Activated CD8-positive, alpha-beta memory T cell treated with anti-CD3 and anti-CD28 coated beads, Interleukin-2, amount 10 ng/mL, durations not matched to agents 7 days and 5 days (primary cell): ENCODE results near the gene NLGN4Y. TPM values are rescaled to one million over a fixed set of nuclear protein-coding genes. Genes with fewer than 3 reads are reported as not detected.

Experiments used
- ATAC-seq: fragments of 150-1000 bp; cut with Tn5 transposase; one replicate; pipeline ENCODE4 v1.10.0; 2021; ENCODE audit warnings: moderate library complexity
- CTCF ChIA-PET: fragments of 350-600 bp; sonication (Branson Sonifier 250); formaldehyde crosslinking; loops from one replicate; lab custom pipeline; 2021; ENCODE audit warnings: antibody characterized with exemption; lab: Charles Lee
- DNase-seq: peaks from one replicate; pipeline ENCODE4 v3.0.0-alpha.2; 2020
- H3K27ac Mint-ChIP-seq: one replicate; pipeline ENCODE4 v1.8.0; 2021; ENCODE audit warnings: mild to moderate bottlenecking, mixed read lengths
- H3K27me3 Mint-ChIP-seq: one replicate; pipeline ENCODE4 v1.8.0; 2021; ENCODE audit warnings: mixed read lengths
- H3K36me3 Mint-ChIP-seq: one replicate; pipeline ENCODE4 v1.8.0; 2021; ENCODE audit warnings: mild to moderate bottlenecking, mixed read lengths
- H3K4me1 Mint-ChIP-seq: one replicate; pipeline ENCODE4 v1.8.0; 2021; ENCODE audit warnings: mixed read lengths
- H3K4me3 Mint-ChIP-seq: one replicate; pipeline ENCODE4 v1.8.0; 2021; ENCODE audit warnings: mild to moderate bottlenecking, moderate library complexity, mixed read lengths
- H3K9me3 Mint-ChIP-seq: one replicate; pipeline ENCODE4 v1.8.0; 2022; ENCODE audit warnings: low read depth, mixed read lengths
- total RNA-seq, 2 experiments: library from RNA; stranded (reverse); gene quantifications; one replicate each; pipeline ENCODE4 v1.2.3, GENCODE V29; 2021

The NLGN4Y gene
- total RNA-seq, 2 experiments from 2014 or later = 1.6 to 2.2 TPM

DNA sequence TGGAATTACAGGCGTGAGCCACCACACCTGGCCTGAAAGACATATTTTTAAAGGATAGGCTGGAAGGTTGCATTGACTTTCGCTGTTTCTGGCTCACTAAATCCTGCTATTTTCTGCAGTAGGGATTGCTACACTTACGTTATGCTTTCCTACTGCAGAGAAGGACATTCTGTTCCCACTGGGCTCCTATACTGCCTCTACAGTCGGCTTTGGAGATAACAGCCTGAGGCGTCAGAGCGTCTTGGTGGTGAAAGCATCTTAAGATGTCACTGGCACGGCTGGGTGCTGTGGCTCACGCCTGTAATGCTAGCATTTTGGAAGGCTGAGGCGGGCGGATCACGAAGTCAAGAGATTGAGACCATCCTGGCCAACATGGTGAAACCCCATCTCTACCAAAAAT is 77.0 kb downstream of the NLGN4Y start:
- no peaks in the 10 kb centered on the region for H3K9me3 Mint-ChIP-seq
- no peaks in the 10 kb centered on the region for H3K4me1 Mint-ChIP-seq
- ATAC-seq (no peak), DNase-seq (no peak)
- no peaks in the 10 kb centered on the region for H3K36me3 Mint-ChIP-seq
- CTCF ChIA-PET = no interaction called here
- no peaks in the 10 kb centered on the region for H3K27me3 Mint-ChIP-seq
- no peak overlapping the region for H3K4me3 Mint-ChIP-seq
- H3K27ac Mint-ChIP-seq = no peak overlapping the region

DNA sequence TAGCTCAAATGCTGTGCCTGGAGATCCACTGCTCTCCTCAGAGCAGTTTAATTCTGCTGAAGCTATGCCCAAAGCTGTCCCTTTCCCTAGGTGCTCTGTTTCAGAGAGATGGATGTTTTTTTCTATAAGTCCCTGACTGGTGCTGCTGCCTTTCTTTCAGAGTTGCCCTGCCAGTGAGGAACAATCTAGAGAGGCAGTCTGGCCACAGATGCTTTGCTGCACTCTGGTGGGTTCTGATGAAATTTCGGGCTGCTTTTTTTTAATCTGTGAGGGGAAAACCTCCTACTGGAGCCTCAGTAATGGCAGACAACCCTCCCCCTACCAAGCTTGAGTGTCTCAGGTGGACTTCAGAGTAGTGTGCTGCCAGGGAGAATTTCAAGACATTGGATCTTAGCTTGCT is 93.3 kb downstream of the NLGN4Y start:
- Mint-ChIP-seq H3K4me3 (no peak overlapping the region), H3K27me3 (no peaks in the 10 kb centered on the region), H3K9me3 (no peaks in the 10 kb centered on the region), H3K27ac (no peak overlapping the region), H3K4me1 (no peaks in the 10 kb centered on the region), H3K36me3 (no peaks in the 10 kb centered on the region)
- CTCF ChIA-PET = no interaction called here
- ATAC-seq = no peak
- DNase-seq = no peak

DNA sequence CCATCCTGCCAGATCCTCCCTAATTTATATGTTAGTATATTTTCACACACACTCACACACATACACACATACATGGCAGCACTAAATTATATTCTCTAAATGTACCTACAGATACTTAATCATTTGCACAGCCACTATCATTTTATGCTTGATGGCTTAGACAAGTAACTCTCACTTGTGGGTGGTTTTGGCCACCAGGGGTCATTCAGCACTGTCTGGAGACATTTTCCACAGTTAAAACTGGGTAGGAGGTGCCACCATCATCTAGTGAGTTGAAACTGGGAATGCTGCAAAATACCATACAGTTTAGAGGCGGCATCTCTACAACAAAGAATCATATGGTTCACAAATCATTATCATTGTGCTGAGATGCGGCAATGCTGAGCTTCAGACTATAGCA is 94.2 kb downstream of the NLGN4Y start:
- Mint-ChIP-seq H3K4me3 (no peak overlapping the region), H3K4me1 (no peaks in the 10 kb centered on the region), H3K27ac (no peak overlapping the region), H3K36me3 (no peaks in the 10 kb centered on the region), H3K9me3 (no peaks in the 10 kb centered on the region), H3K27me3 (no peaks in the 10 kb centered on the region)
- CTCF ChIA-PET = no interaction called here
- ATAC-seq (no peak), DNase-seq (no peak)

DNA sequence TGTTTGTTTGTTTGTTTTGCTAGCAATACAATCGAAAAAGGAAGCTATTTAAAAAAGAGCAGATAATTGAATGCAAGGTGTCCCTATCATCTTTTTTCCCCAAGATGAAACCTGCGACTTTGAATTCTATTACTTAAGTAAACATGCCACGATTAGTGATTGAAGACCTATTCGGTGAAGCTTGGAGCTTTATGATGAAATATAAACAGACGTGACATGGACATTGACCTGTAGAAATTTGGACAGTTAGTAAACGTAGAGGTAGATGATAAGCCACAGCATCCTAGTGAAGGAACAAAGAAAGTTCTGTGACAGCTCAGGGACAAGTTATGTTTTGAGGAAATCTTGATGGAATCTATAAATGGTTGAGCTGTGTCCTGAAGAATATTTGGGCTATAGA is 103.9 kb downstream of the NLGN4Y start:
- no peak overlapping the region for H3K4me3 Mint-ChIP-seq

DNA sequence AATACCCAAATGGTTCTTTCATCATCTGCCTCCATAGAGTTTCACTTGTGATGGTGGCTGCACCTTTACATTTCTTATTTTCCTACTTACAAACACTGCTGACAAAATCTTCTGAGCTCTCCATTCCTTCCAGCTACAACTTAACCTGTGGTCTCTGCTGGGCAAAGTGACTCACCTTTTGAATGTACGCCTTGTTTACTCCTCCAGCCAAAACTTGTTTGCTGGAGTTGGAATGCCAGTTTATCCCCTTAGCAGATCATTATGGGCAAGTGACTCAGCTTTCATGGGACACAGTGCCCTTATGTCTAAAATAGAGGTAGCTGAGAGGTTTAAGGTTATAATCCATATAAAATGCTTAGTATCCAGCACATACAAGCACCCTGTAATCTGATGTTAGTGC is 107.3 kb downstream of the NLGN4Y start:
- DNase-seq (no peak), ATAC-seq (no peak)
- H3K4me3 Mint-ChIP-seq = no peak overlapping the region
- H3K27me3 Mint-ChIP-seq = no peaks in the 10 kb centered on the region
- no peaks in the 10 kb centered on the region for H3K4me1 Mint-ChIP-seq
- no peaks in the 10 kb centered on the region for H3K36me3 Mint-ChIP-seq
- CTCF ChIA-PET = no interaction called here
- H3K27ac Mint-ChIP-seq = no peak overlapping the region
- no peaks in the 10 kb centered on the region for H3K9me3 Mint-ChIP-seq

More for the DNA sequence above, 103.9 kb downstream of the NLGN4Y start:
- H3K36me3 Mint-ChIP-seq = no peaks in the 10 kb centered on the region
- peaks cover 2% of the 10 kb centered on the region for H3K9me3 Mint-ChIP-seq
- no peaks in the 10 kb centered on the region for H3K27me3 Mint-ChIP-seq
- CTCF ChIA-PET = no interaction called here
- H3K27ac Mint-ChIP-seq = no peak overlapping the region
- no peaks in the 10 kb centered on the region for H3K4me1 Mint-ChIP-seq
- DNase-seq = no peak
- no peak for ATAC-seq

DNA sequence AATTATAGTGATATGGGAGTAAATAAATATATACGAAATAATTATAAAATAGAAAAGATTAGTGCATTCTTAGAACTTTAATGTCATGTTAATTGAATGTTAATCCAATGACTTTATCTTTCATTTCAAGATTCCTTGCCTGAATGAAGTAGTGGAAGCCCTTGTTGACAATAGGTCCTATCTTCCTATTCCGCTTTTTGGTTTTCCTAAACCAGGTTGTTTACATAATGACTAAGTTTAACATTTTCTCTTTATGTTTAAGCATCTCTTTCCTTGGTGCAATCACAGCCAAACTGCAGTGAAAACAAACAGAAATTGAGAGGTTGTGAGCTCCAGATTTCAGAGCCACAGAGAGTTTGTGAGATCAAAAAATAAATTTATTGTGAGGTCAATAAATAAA is 109.4 kb downstream of the NLGN4Y start:
- no peak for DNase-seq
- Mint-ChIP-seq H3K27ac (no peak overlapping the region), H3K27me3 (no peaks in the 10 kb centered on the region), H3K9me3 (no peaks in the 10 kb centered on the region), H3K4me1 (no peaks in the 10 kb centered on the region), H3K4me3 (no peak overlapping the region), H3K36me3 (no peaks in the 10 kb centered on the region)
- ATAC-seq = no peak
- CTCF ChIA-PET = no interaction called here

DNA sequence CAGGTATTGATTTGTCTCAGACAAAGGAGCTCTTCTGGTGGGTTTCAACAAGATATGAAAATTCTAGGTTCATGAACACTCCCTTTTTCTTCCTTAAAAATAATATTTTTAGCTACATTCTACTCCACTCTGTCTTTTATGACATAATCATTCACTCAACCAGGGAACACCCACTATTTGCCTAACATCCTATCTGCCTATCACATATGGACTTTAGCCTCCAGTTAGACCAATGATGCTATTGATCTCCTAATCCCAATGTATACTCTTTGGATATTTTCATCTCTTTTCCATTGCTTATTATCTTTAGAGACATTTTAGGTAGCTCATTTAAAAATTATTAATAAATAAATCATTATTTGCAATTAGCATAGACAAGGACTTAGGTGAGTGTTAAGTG is 110.6 kb downstream of the NLGN4Y start:
- Mint-ChIP-seq H3K4me3 (no peak overlapping the region), H3K9me3 (no peaks in the 10 kb centered on the region), H3K4me1 (no peaks in the 10 kb centered on the region), H3K27me3 (no peaks in the 10 kb centered on the region), H3K36me3 (no peaks in the 10 kb centered on the region), H3K27ac (no peak overlapping the region)
- CTCF ChIA-PET = no interaction called here
- ATAC-seq = no peak
- no peak for DNase-seq

DNA sequence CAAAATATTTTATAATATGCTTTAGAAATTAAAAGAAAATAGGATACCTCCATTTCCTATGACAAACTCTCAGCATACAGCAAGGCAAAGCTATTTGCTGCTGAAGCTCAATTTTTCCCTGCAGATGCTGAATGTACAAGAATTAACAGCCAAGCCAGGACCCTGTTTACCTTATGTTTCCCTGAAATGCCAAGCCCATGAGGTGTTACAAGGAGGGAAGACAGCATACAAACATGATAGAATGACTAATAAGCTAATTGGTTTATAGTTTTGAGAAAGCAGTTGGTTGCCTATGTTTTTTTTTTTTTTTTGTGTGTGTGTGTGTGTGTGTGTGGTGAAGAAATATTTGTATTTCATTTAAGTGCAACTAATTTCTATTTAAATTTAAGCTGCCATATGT is 113.2 kb downstream of the NLGN4Y start:
- DNase-seq = no peak
- no peaks in the 10 kb centered on the region for H3K27me3 Mint-ChIP-seq
- CTCF ChIA-PET = no interaction called here
- H3K9me3 Mint-ChIP-seq = no peaks in the 10 kb centered on the region
- no peaks in the 10 kb centered on the region for H3K4me1 Mint-ChIP-seq
- H3K27ac Mint-ChIP-seq = no peak overlapping the region
- H3K4me3 Mint-ChIP-seq = no peak overlapping the region
- no peaks in the 10 kb centered on the region for H3K36me3 Mint-ChIP-seq
- no peak for ATAC-seq

DNA sequence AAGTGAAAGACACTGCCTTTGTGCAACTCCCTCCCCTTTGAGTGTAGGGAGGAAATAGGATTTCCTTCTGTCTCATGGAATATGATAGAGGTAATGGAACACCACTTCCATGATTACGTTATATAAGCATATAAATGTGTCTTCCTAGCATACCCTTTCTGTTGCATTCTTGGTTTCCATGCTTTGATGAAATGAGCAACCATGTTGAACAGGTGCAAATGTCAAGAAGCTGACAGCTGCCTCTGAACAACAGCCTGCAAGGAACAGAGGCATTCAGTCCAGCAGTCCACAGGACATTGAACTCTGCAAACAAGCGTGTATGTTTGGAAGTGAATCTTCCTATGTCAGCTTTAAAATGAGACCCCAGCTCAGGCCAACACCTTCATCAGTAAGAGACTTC is 117.5 kb downstream of the NLGN4Y start:
- no peaks in the 10 kb centered on the region for H3K4me1 Mint-ChIP-seq
- H3K4me3 Mint-ChIP-seq = no peak overlapping the region
- DNase-seq (no peak), ATAC-seq (no peak)
- no peaks in the 10 kb centered on the region for H3K27me3 Mint-ChIP-seq
- CTCF ChIA-PET = no interaction called here
- H3K9me3 Mint-ChIP-seq = peaks cover 3% of the 10 kb centered on the region
- no peaks in the 10 kb centered on the region for H3K36me3 Mint-ChIP-seq
- no peak overlapping the region for H3K27ac Mint-ChIP-seq

DNA sequence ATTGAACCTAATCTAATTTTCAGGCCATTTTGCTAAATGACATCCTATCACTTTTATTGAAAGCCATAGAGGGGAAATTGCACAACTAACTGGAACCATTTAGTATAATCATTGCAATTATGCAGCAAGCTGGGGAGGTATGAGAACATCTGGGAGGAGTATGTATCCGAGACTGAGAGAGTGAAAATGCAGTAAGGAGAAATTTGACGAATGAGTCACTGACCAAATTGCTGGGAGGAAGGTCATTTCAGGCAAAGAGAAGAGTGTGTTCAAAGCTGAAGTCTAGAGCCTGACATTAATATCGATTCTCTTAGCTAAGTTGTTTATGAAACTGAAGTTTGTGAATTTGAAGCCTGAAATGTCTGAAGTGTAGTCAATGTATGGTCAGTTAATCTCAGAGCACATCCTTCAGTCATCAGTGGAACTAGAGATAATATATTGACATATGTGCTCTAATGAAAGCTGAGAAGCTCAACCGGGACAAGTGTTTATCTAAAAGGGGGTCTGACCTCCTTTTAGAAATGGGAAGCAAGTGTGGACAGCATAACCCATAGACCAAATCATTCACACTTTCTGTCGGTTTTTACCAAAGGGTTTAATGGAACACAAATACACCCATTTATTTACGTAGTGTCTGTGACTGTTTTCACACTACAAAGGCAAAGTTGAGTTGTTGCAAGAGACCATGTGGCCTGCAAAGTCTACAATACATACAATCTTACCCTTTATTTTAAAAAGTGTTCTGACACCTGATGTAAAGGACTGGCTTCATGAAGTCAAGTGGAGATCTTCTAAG is 120.0 kb downstream of the NLGN4Y start:
- no peak overlapping the region for H3K27ac Mint-ChIP-seq
- H3K4me3 Mint-ChIP-seq = no peak overlapping the region
- CTCF ChIA-PET = no interaction called here
- no peaks in the 10 kb centered on the region for H3K27me3 Mint-ChIP-seq
- no peaks in the 10 kb centered on the region for H3K4me1 Mint-ChIP-seq
- ATAC-seq (no peak), DNase-seq (no peak)
- H3K36me3 Mint-ChIP-seq = no peaks in the 10 kb centered on the region
- peaks cover 3% of the 10 kb centered on the region for H3K9me3 Mint-ChIP-seq

DNA sequence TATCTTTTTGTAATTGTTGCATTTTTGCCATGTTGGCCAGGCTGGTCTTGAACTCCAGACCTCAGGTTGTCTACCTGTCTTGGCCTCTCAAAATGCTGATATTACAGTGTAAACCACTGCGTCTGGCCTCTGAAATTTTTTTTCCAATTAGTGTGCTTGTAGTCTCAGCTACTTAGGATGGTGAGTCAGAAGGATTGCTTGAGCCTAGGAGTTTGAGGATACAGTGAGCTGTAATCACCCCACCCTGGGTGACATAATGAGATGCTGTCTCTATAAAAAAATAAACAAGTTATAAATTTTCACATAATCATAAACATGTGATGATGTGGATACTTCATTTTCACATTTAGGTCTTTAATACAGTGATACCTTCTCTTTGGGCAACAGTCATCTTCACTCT is 154.9 kb downstream of the NLGN4Y start:
- Mint-ChIP-seq H3K27ac (no peak overlapping the region), H3K27me3 (no peaks in the 10 kb centered on the region), H3K4me3 (no peak overlapping the region), H3K4me1 (no peaks in the 10 kb centered on the region), H3K9me3 (peaks cover 3% of the 10 kb centered on the region), H3K36me3 (no peaks in the 10 kb centered on the region)
- ATAC-seq (no peak), DNase-seq (no peak)
- CTCF ChIA-PET = no interaction called here

DNA sequence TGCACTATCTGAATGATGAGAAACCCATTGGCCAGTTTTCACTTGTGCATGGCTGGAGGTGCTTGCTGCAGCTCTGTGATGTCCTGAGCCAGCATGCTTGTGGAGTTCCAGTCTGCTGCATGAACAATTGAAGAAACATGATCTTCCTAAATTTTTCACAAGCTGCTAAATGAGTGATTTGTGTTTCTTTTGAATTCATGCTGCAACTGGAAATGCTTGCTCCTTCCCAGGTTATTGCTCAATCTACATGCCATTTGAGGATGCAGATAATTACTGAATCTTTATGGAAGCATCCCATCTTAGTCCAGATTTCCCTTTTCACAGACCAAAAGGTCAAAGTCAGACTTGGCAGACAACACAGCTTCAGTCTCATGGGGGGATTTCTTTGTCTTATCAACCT is 170.2 kb downstream of the NLGN4Y start:
- no peak overlapping the region for H3K27ac Mint-ChIP-seq
- ATAC-seq = no peak
- CTCF ChIA-PET = no interaction called here

DNA sequence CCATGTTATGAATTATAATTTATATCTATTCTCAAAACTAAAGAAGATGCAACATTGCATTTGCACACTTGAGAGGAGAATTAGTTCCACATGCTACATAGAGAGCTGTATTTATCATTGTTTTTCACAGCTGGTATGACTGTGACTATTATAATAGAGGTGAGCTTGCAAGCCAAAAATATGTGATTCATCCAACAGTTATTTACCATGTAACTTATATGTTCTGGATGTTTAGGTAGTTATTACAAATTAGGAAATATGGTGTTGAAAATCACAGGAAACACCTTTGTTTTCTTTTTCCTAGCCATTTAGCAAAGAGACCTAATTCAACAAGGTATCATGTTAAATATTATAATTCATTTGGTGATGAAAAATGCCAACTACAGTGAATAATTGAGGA is 183.8 kb downstream of the NLGN4Y start:
- CTCF ChIA-PET = no interaction called here
- H3K27ac Mint-ChIP-seq = no peak overlapping the region
- H3K4me1 Mint-ChIP-seq = no peaks in the 10 kb centered on the region
- DNase-seq (no peak), ATAC-seq (no peak)
- H3K4me3 Mint-ChIP-seq = no peak overlapping the region
- H3K27me3 Mint-ChIP-seq = no peaks in the 10 kb centered on the region
- no peaks in the 10 kb centered on the region for H3K9me3 Mint-ChIP-seq
- no peaks in the 10 kb centered on the region for H3K36me3 Mint-ChIP-seq

More for the DNA sequence above, 170.2 kb downstream of the NLGN4Y start:
- H3K4me1 Mint-ChIP-seq = no peaks in the 10 kb centered on the region
- DNase-seq = no peak
- no peak overlapping the region for H3K4me3 Mint-ChIP-seq
- no peaks in the 10 kb centered on the region for H3K27me3 Mint-ChIP-seq
- no peaks in the 10 kb centered on the region for H3K9me3 Mint-ChIP-seq
- no peaks in the 10 kb centered on the region for H3K36me3 Mint-ChIP-seq

DNA sequence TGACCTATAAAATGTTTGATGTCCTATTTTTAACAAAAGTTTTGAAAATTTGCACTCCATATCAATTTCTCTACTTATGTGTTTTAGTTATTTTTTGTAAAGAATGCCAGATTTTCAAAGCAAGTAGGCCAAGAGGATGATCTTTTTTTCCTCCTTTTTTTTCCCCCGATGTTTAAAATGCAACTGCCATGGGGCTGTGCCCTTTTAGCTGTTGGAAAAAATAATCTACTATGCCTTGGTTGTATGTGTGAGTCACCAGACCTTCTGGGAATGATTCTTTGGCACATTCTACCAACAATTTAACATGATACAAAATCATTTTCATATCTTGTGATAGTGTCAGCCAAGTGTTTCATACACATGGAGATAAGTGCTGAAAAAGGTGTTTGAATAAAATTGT is 217.3 kb downstream of the NLGN4Y start:
- Mint-ChIP-seq H3K27ac (no peak overlapping the region), H3K36me3 (no peaks in the 10 kb centered on the region), H3K4me3 (no peak overlapping the region), H3K27me3 (no peaks in the 10 kb centered on the region), H3K4me1 (no peaks in the 10 kb centered on the region), H3K9me3 (no peaks in the 10 kb centered on the region)
- ATAC-seq (no peak), DNase-seq (no peak)
- CTCF ChIA-PET = no interaction called here

DNA sequence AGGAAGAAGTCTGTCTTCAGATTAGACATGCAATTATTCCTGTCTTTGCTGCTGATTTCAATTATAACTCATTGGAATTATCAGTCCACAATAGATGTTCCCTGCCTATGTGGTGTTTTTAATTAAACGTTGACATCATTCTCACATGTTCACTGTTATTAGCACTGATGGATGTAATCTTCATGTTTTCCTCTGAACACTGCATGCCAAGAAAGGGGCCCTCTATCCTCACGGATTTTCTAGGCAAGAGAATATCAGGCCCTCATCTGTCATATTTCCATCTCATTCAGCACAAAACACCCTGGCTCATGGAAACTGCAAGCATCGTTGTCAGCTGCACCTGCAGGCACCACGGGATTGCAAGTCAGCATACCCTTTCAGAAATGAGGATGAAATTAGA is 224.0 kb downstream of the NLGN4Y start:
- no peak overlapping the region for H3K27ac Mint-ChIP-seq
- CTCF ChIA-PET = no interaction called here

More for the DNA sequence above, 224.0 kb downstream of the NLGN4Y start:
- no peaks in the 10 kb centered on the region for H3K27me3 Mint-ChIP-seq
- no peaks in the 10 kb centered on the region for H3K4me1 Mint-ChIP-seq
- H3K36me3 Mint-ChIP-seq = no peaks in the 10 kb centered on the region
- H3K9me3 Mint-ChIP-seq = no peaks in the 10 kb centered on the region
- H3K4me3 Mint-ChIP-seq = no peak overlapping the region
- no peak for DNase-seq
- ATAC-seq = no peak
